CD4-positive, alpha-beta T cell treated with Interleukin-4 for 4 hours (primary cell): ENCODE data around the gene JKAMP.

Experiments
- DNase-seq: peaks from one replicate; pipeline ENCODE4 v3.0.0-alpha.2; 2020

JKAMP gene

GRCh38 chr14:59481871-59482540, 2.3 kb upstream of the JKAMP start:
- no peak for DNase-seq

- DNase-seq: no peak
Observed at GRCh38 chr14:59482541-59483331, 1.6 kb upstream of the JKAMP start.

- DNase-seq: no peak
Observed at GRCh38 chr14:59483363-59483762, 954 bp upstream of the JKAMP start.

- no peak for DNase-seq
Observed at GRCh38 chr14:59484639-59485175, 390 bp downstream of the JKAMP start.

GRCh38 chr14:59490756-59491155, 6.4 kb downstream of the JKAMP start:
- no peak for DNase-seq

GRCh38 chr14:59492384-59492783, 8.1 kb downstream of the JKAMP start:
- no peak for DNase-seq

GRCh38 chr14:59500732-59501131, 16.4 kb downstream of the JKAMP start:
- DNase-seq: no peak

- DNase-seq: no peak
Observed at GRCh38 chr14:59503256-59503655, 18.9 kb downstream of the JKAMP start.

- DNase-seq: peak; percentile 47
Observed at GRCh38 chr14:59507063-59507751, 22.9 kb downstream of the JKAMP start.

GRCh38 chr14:59507752-59508103, 23.4 kb downstream of the JKAMP start:
- no peak for DNase-seq

- DNase-seq: no peak
Observed at GRCh38 chr14:59509101-59509500, 24.8 kb downstream of the JKAMP start.

GRCh38 chr14:59510001-59510400, 25.7 kb downstream of the JKAMP start:
- DNase-seq: no peak

- DNase-seq: no peak
Observed at GRCh38 chr14:59510966-59511365, 26.6 kb downstream of the JKAMP start.

GRCh38 chr14:59511916-59512575, 27.7 kb downstream of the JKAMP start:
- no peak for DNase-seq

GRCh38 chr14:59520224-59520623, 35.9 kb downstream of the JKAMP start:
- DNase-seq: no peak

- DNase-seq: no peak
Observed at GRCh38 chr14:59529189-59529588, 44.9 kb downstream of the JKAMP start.

- DNase-seq: no peak
Observed at GRCh38 chr14:59530349-59530748, 46.0 kb downstream of the JKAMP start.

GRCh38 chr14:59532419-59532818, 48.1 kb downstream of the JKAMP start:
- DNase-seq: no peak

GRCh38 chr14:59534361-59534987, 50.2 kb downstream of the JKAMP start:
- no peak for DNase-seq

- DNase-seq: no peak
Observed at GRCh38 chr14:59537476-59537875, 53.2 kb downstream of the JKAMP start.

- DNase-seq: no peak
Observed at GRCh38 chr14:59538936-59539335, 54.6 kb downstream of the JKAMP start.

- DNase-seq: no peak
Observed at GRCh38 chr14:59540852-59541251, 56.5 kb downstream of the JKAMP start.

- DNase-seq: no peak
Observed at GRCh38 chr14:59541731-59542130, 57.4 kb downstream of the JKAMP start.
